ENCODE measurements around the gene ITGA2B. TPM values are rescaled to one million over a fixed set of nuclear protein-coding genes. Genes with fewer than 3 reads are reported as not detected.

Gene ITGA2B
- total and polyA plus RNA-seq, 2 of the 8 experiments (the other 6 are each of a cell fraction or from before 2014, with no cell fraction given): 6.9 to 12.3 TPM

- no peak for TF ChIP-seq RBBP5 (IDR thresholded peaks at IDR 0.05; ENCODE audit: borderline replicate concordance, low read depth, low read length)
- TF ChIP-seq SP1 (IDR thresholded peaks at IDR 0.05; ENCODE audit: low read depth, low read length): no peak
- TF ChIP-seq CHD1 (IDR thresholded peaks at IDR 0.05; ENCODE audit: low read depth, low read length): no peak
- TF ChIP-seq KDM5A (IDR thresholded peaks at IDR 0.05; ENCODE audit: low read length): no peak
- TF ChIP-seq TAF7 (optimal IDR thresholded peaks at IDR 0.05; ENCODE audit: borderline replicate concordance, low read depth, low read length): no peak
- TF ChIP-seq CHD2 (IDR thresholded peaks at IDR 0.05; ENCODE audit: low read length): no peak
- TF ChIP-seq USF2 (IDR thresholded peaks at IDR 0.05; ENCODE audit: low read length): no peak
- TF ChIP-seq BACH1 (IDR thresholded peaks at IDR 0.05; ENCODE audit: low read length): no peak
- TF ChIP-seq BRCA1 (IDR thresholded peaks at IDR 0.05; ENCODE audit: low read depth, low read length): no peak
- no peak for TF ChIP-seq NANOG (IDR thresholded peaks at IDR 0.05; ENCODE audit: insufficient read depth, low read depth, low read length, poor library complexity, severe bottlenecking)
Measured at GRCh38 chr17:44327715-44328449, 61.6 kb downstream of the ITGA2B start (continued).
